DOHH2 (cell line): ENCODE data around the gene VEGFB.

Experiments used
- H3F3A ChIP-seq: fragments of 200-600 bp; sonication (generic), shearing (Covaris generic); 2 replicates; pipeline ENCODE4 v1.6.0; 2016; ENCODE audit warnings: antibody characterized with exemption, mild to moderate bottlenecking; ENCODE audit not compliant: control insufficient read depth, insufficient read depth
- H3K27ac ChIP-seq: fragments of 200-600 bp; sonication (generic); 2 replicates; pipeline ENCODE4 v1.5.1; 2014; ENCODE audit warnings: low read depth, mild to moderate bottlenecking, low read length, moderate library complexity
- H3K27me3 ChIP-seq: fragments of 200-600 bp; sonication (generic); 2 replicates; pipeline ENCODE4 v1.6.1; 2014; ENCODE audit warnings: mild to moderate bottlenecking, low read length, mixed read lengths; ENCODE audit not compliant: control insufficient read depth
- H3K36me3 ChIP-seq: fragments of 200-600 bp; sonication (generic); 2 replicates; pipeline ENCODE4 v1.6.1; 2014; ENCODE audit warnings: mild to moderate bottlenecking, low read length, moderate library complexity, mixed read lengths; ENCODE audit not compliant: control insufficient read depth
- H3K4me1 ChIP-seq: fragments of 200-600 bp; sonication (generic); 2 replicates; pipeline ENCODE4 v1.6.1; 2014; ENCODE audit warnings: mild to moderate bottlenecking, low read length, mixed read lengths; ENCODE audit not compliant: control insufficient read depth
- H3K4me2 ChIP-seq: fragments of 200-600 bp; sonication (generic); 2 replicates; pipeline ENCODE4 v1.6.0; 2014; ENCODE audit warnings: mild to moderate bottlenecking, low read length, moderate library complexity
- H3K4me3 ChIP-seq: fragments of 200-600 bp; sonication (generic); 2 replicates; pipeline ENCODE4 v1.5.1; 2014; ENCODE audit warnings: mild to moderate bottlenecking, low read length, mixed read lengths
- H3K79me2 ChIP-seq: fragments of 200-600 bp; sonication (generic); 2 replicates; pipeline ENCODE4 v1.6.1; 2014; ENCODE audit warnings: mild to moderate bottlenecking, low read length, mixed read lengths; ENCODE audit not compliant: control insufficient read depth
- H3K9me2 ChIP-seq: fragments of 200-600 bp; sonication (generic); replicated peaks from 2 replicates; pipeline ENCODE4 v1.6.1; 2014; ENCODE audit warnings: mild to moderate bottlenecking, low read length, mixed read lengths; ENCODE audit not compliant: control insufficient read depth
- H3K9me3 ChIP-seq: fragments of 200-600 bp; sonication (generic); 2 replicates; pipeline ENCODE4 v1.6.1; 2014; ENCODE audit warnings: antibody characterized with exemption, low read length, mixed read lengths; ENCODE audit not compliant: control insufficient read depth, insufficient read depth
- H4K20me1 ChIP-seq: fragments of 200-600 bp; sonication (generic); 2 replicates; pipeline ENCODE4 v1.6.0; 2014; ENCODE audit warnings: low read depth, mild to moderate bottlenecking, antibody characterized with exemption, low read length, moderate library complexity; ENCODE audit not compliant: control insufficient read depth, insufficient read depth
- CTCF ChIP-seq: fragments of 200-600 bp; sonication (generic); IDR thresholded peaks from one replicate; pipeline ENCODE4 v1.5.1; 2014; ENCODE audit warnings: antibody characterized with exemption, mild to moderate bottlenecking, low read depth, low read length; ENCODE audit not compliant: poor library complexity, severe bottlenecking
- EZH2phosphoT487 ChIP-seq: fragments of 200-600 bp; sonication (generic); IDR thresholded peaks from 2 replicates; pipeline ENCODE4 v1.6.1; 2017; ENCODE audit warnings: borderline replicate concordance, mild to moderate bottlenecking, antibody characterized with exemption, low read length, moderate library complexity, mixed read lengths

The VEGFB gene

DNA sequence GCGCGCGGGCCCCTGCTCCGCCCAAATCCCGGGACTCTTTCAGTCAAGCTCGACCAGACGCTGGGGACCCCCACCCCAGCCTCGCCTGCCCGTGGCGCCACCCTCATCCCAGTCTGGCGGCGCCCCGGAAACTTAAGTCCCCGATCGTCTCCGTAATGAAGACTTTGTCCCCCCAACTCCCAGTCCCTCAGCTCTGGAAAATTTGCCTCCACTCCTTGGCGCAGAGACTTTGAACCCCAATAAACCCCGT, 17.3 kb downstream of the VEGFB start:
- Histone ChIP-seq H3K27ac (peak overlapping the region; percentile 5; the same call in 1 of the 2 replicates), H3F3A (peaks cover 16% of the 10 kb centered on the region)

DNA sequence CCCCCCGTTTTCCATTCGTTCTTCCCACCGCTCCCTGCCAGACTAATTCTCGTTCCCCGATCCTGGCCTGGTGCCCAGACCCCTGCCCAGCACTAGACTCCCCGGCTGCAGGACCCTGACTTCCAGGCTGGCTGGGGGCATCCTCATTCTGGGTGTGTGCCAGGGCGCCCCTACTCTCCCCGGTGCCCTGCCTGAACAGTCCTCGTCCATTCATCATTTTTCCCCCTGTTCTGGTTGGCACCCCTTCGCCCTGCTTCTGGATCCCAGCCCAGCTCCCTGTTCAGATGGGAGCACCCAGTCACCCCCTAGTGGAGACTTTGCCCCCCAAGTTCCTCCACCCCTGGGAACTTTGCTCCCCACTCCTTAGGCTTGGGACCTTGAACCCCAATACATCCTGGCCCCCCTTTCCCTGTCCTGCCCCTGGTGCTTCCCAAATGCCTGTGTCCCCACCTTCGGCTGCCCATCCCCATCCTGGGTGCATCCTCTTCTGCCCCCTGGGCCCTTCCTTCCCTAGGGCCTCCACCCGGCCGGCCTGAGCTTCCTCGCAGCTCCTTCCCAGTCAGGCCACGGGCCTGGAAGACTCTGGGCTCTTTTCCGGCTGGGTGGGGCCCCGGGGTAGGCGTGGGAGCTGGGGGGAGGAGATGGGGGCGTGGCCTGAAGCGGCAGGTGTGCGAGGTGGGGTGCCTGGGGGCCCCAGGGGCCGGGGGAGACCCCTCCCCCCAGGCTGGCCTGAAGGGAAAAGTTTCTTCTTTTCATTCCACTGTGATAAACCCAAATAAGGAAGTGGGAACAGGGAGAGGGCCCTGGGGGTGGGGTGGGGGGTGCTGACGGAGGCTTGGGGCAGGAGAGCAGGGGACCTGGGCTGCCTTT, 17.9 kb downstream of the VEGFB start:
- TF ChIP-seq EZH2phosphoT487: no peak
- TF ChIP-seq CTCF: peak; percentile 76
- Histone ChIP-seq H3K79me2 (peaks cover 15% of the 10 kb centered on the region), H3K9me3 (no peaks in the 10 kb centered on the region), H3K4me2 (peak overlapping the region; percentile 97), H3F3A (peaks cover 16% of the 10 kb centered on the region), H3K4me1 (peaks cover 38% of the 10 kb centered on the region), H3K4me3 (peak overlapping the region; percentile 95), H3K9me2 (no peaks in the 10 kb centered on the region), H4K20me1 (peaks cover 5% of the 10 kb centered on the region; the same call in 1 of the 2 replicates), H3K27ac (peak overlapping the region; percentile 5; the same call in 1 of the 2 replicates), H3K27me3 (no peaks in the 10 kb centered on the region), H3K36me3 (peaks cover 19% of the 10 kb centered on the region)

More for the DNA sequence above, 17.3 kb downstream of the VEGFB start:
- Histone ChIP-seq H3K4me2 (peak overlapping the region; percentile 97), H3K9me3 (no peaks in the 10 kb centered on the region), H3K4me1 (peaks cover 42% of the 10 kb centered on the region), H4K20me1 (peaks cover 5% of the 10 kb centered on the region; the same call in 1 of the 2 replicates), H3K4me3 (peak overlapping the region; percentile 95), H3K9me2 (no peaks in the 10 kb centered on the region), H3K27me3 (no peaks in the 10 kb centered on the region), H3K79me2 (peaks cover 15% of the 10 kb centered on the region), H3K36me3 (peaks cover 18% of the 10 kb centered on the region)
- TF ChIP-seq CTCF: no peak
- no peak for TF ChIP-seq EZH2phosphoT487

DNA sequence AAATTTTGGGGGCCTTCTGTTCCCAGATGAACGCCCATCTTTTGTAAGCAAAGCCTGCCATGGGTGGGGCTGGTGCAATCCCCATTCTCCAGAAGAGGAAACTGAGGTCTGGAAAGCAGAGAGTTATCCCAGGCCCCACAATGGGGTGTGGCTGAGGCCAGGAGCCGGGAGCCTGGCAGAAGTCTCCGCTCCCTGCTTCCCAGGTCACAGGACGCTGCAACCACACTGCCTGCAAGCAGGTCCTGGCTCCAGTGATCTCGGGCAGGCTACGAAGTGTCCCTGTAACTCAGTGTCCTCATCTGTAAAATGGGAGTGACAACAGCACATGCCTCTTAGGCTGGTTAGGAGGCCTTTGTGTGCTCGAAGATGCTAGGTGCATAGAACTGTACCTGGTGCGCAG, 18.7 kb downstream of the VEGFB start:
- peaks cover 30% of the 10 kb centered on the region for H3K4me1 ChIP-seq
- H3K27me3 ChIP-seq: no peaks in the 10 kb centered on the region
- H3K79me2 ChIP-seq: peaks cover 15% of the 10 kb centered on the region
- H3K4me3 ChIP-seq: no peak overlapping the region; the same call in 1 of the 2 replicates
- peak overlapping the region; percentile 97; the same call in 1 of the 2 replicates for H3K4me2 ChIP-seq
- no peaks in the 10 kb centered on the region for H3K9me2 ChIP-seq
- no peak overlapping the region for H3K27ac ChIP-seq
- TF ChIP-seq EZH2phosphoT487: no peak
- TF ChIP-seq CTCF: no peak
- peaks cover 9% of the 10 kb centered on the region for H3F3A ChIP-seq
- no peaks in the 10 kb centered on the region for H3K9me3 ChIP-seq
- H3K36me3 ChIP-seq: peaks cover 19% of the 10 kb centered on the region
- H4K20me1 ChIP-seq: peaks cover 5% of the 10 kb centered on the region; the same call in 1 of the 2 replicates
